GM11168 (cell line): ENCODE results near the gene RIN3.

ENCODE experiments used
- in situ Hi-C: fragments of 300-500 bp; cut with MboI; formaldehyde crosslinking; loops from one replicate; pipeline ENCODE4 v1.12.0; 2022; ENCODE audit warnings: low sequenced_read_pairs; ENCODE audit not compliant: unreplicated experiment

RIN3 gene

DNA sequence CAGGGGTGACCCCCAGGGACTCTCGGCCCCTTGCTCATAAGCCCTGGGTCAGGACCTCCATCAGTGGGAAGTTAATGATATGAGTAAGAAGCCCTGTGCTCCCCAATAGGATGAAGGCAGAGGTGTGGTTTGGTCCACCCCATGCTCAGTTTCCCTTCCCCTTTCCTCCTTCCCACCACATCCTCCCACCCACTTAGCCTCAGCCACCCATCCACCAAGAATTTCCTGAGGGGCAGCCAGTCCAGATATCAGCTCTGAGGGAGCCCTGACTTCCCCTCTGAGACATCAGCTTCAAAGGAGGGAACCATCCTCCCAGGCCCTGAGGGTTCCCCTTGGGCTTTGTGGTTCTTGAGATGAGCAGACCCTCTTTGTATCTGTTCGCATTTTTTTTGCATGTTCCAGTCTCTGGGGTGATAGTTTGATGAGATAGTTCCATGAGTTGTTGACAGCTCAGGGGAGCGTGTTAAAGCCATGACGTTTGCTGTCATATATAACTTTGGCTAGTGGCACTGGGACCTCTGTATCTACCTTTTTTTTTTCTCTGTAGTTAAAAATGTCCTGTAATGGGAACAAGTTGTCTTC lies 163.6 kb downstream of the RIN3 start:
- in situ Hi-C loops: loop anchor here (25.0 kb wide), 1 partner anchor 540 kb away; no protein-coding TSS in a partner anchor

DNA sequence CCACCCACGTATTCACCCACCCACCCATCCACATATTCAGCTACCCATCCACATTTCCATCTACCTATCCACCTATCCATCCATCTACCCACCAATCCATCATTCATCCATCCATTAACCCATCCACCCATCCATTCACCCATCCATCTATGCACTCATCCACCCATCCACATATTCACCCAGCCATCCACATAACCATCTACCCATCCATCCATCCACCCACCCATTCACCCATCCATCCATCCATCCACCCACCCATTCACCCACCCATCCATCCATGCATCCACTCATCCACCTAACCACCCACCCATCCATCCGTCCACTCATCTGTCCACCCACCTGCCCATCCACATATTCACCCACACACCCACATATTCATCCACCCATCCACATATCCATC lies 164.4 kb downstream of the RIN3 start:
- in situ Hi-C loops: loop anchor here (25.0 kb wide), 1 partner anchor 541 kb away; no protein-coding TSS in a partner anchor

GRCh38 chr14:92678766-92679165 lies 165.2 kb downstream of the RIN3 start:
- in situ Hi-C loops: loop anchor here (25.0 kb wide), 1 partner anchor 541 kb away; no protein-coding TSS in a partner anchor

DNA sequence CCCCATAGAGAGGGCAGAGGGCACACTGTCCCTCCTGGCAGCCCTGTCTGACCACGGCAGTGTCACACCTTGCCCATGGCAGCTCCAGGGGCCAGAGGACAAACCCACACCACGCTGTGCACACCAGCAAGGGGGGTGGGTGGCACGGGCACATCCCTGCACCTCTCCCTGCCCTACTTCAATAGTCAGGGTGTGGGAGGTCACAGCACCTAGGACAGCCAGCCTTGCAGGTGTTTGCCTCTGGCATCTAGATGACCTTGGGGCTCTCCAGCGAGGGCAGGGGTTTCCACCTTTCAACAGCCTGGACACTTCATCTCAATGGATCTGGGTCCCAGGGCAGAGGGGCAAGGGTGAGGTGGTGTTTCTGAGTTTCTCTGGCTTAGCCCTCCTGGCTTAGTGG lies 165.7 kb downstream of the RIN3 start:
- in situ Hi-C loops: loop anchor here (25.0 kb wide), 1 partner anchor 542 kb away; no protein-coding TSS in a partner anchor

DNA sequence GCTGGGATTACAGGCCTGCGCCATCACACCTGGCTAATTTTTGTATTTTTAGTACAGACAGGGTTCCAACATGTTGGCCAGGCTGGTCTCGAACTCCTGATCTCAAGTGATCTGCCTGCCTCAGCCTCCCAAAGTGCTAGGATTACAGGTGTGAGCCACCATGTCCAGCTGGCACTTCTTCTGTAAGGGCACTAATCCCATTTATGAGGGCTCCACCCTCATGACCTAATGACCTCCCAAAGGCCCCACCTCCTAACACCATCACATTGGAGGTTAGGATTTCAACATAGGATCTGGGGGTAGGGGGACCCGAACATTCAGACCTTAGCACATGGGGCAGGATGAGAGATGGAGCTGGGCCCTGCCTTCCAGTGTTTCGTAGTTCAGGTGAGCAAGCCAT lies 166.7 kb downstream of the RIN3 start:
- in situ Hi-C loops: loop anchor here (25.0 kb wide), 1 partner anchor 543 kb away; no protein-coding TSS in a partner anchor

GRCh38 chr14:92680781-92681650 lies 167.4 kb downstream of the RIN3 start:
- in situ Hi-C loops: loop anchor here (25.0 kb wide), 1 partner anchor 544 kb away; no protein-coding TSS in a partner anchor

- in situ Hi-C loops: loop anchor here (25.0 kb wide), 1 partner anchor 546 kb away; no protein-coding TSS in a partner anchor
Measured at GRCh38 chr14:92683041-92683440, 169.5 kb downstream of the RIN3 start.

DNA sequence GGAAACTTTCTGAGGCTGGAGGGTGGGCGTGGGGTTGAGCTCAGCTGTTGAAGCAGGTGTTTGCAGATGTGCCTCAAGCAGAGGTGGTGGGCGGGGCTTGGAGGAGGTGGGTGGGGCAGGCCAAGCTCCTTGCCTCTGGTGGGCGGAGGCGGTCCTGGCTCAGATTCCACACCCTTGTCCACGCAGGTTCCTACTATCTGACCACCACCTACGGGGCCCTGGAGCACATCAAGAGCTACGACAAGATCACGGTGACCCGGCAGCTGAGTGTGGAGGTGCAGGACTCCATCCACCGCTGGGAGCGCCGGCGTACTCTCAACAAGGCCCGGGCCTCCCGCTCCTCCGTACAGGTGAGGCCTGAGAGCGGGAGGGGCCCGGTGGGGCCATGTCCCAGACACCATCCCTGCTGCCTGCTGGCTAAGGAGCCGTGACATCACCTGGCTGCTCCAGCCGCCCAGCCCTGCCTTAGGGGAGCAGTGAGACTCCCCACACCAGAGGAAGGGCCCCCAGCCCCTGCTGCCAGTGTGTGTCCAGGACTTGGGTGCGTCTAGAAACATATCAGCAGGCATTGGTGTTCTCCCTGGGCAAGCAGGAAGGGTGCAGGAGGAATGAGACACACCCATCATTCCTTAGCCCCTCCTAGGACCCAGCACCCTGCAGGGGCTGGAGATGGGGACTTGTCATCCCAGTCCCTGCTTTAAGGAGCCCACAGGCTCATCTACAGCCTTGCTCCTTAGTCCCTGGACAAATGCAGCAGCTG lies 171.4 kb downstream of the RIN3 start:
- in situ Hi-C loops: loop anchor here (25.0 kb wide), 1 partner anchor 548 kb away; no protein-coding TSS in a partner anchor

DNA sequence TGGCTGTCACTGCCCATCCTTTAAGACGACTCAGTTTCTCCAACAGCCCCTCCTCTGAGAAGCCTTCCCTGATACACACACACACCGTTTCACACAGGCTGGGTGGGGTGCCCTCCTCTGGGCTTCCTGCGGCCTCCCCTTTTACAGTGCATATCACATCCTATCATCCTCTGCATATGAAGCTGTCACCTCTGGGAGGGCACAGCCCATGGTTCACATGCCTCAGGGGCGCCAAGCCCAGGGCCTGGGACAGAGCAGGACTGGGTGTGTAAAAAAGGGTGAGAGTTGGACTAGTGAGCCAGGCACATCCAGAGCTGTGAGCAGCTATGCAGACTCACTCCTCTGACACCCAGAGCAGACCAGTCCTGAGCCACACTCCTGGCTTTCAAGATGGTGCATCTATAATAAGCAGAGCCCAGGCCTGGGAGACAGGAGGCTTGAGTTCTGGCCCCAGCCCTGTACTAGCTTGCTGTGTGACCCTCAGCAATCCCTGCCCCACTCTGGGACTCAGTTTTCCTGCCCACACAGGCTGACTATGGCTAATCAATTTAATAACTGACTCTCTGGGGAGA lies 172.3 kb downstream of the RIN3 start:
- in situ Hi-C loops: loop anchor here (25.0 kb wide), 1 partner anchor 549 kb away; no protein-coding TSS in a partner anchor

DNA sequence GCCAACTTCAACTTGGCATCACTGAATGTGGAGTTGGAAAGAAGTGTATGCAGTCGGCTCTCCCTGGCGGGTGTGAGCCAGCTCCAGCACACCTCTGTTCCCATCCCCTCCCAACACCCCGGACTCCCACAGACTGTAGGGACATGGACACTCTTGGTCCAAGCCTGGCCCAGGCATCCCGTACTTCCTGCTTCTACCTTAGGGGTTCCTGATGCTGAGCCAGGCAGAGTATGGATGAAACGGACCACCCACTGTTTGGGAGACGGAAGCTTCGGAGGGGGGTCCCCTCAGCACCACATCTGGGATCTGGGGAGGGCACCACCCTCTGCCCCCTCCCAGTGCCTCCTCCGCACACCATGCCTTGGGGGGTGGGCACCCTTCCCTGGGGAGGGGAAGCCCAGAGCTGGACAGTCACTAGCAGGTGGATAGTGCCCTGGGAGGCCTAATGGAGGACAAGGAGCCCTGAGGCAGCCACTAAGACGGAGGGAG lies 172.9 kb downstream of the RIN3 start:
- in situ Hi-C loops: loop anchor here (25.0 kb wide), 1 partner anchor 549 kb away; no protein-coding TSS in a partner anchor

GRCh38 chr14:92686900-92687427 lies 173.4 kb downstream of the RIN3 start:
- in situ Hi-C loops: loop anchor here (25.0 kb wide), 1 partner anchor 550 kb away; no protein-coding TSS in a partner anchor

- in situ Hi-C loops: loop anchor here (25.0 kb wide), 1 partner anchor 551 kb away; no protein-coding TSS in a partner anchor
Measured at GRCh38 chr14:92687681-92688433, 174.3 kb downstream of the RIN3 start.

DNA sequence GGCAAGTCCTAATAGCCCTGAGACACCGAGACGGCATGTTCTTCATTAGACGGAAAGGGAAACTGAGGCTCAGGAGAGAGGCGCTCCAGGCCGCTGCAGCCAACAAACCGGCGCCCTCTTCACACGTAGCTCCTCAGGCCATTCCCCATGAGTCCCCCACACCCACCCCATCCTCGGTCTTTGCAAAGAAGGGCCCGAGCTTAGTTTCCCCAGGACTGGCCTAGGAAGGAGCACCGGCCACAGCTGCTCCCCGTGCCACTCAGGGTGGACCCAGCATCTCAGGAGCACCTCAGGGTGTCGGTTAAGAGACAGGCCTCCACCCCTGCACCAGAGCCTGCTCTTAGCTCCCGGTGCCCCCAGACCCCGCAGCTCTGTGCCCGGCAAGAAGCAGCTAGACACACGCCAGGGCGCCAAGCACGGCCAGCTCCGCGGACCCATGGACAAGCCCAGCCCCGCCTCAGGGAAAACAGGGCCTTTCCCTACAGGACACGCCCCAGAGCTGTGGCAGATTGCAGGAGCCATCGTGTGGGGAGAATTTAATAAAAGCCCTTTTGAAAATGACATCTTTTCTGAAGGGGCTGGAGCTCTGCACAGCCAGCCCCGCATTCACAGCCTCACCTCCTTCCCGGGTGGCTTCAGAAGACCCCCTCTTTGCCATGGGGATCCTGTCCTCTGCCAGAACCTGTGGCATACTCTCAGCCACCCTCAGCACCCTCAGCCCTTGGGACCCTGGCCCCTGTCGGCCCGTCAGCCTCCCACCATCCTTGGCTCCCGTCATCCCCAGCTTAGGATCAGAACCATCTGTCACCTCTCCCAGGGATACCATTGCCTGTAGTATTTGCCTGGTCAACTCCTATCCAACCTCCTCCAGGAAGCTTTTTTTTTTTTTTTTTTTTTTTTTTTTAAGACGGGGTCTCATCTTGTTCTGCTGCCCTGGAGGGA lies 175.1 kb downstream of the RIN3 start:
- in situ Hi-C loops: loop anchor here (25.0 kb wide), 1 partner anchor 551 kb away; no protein-coding TSS in a partner anchor

DNA sequence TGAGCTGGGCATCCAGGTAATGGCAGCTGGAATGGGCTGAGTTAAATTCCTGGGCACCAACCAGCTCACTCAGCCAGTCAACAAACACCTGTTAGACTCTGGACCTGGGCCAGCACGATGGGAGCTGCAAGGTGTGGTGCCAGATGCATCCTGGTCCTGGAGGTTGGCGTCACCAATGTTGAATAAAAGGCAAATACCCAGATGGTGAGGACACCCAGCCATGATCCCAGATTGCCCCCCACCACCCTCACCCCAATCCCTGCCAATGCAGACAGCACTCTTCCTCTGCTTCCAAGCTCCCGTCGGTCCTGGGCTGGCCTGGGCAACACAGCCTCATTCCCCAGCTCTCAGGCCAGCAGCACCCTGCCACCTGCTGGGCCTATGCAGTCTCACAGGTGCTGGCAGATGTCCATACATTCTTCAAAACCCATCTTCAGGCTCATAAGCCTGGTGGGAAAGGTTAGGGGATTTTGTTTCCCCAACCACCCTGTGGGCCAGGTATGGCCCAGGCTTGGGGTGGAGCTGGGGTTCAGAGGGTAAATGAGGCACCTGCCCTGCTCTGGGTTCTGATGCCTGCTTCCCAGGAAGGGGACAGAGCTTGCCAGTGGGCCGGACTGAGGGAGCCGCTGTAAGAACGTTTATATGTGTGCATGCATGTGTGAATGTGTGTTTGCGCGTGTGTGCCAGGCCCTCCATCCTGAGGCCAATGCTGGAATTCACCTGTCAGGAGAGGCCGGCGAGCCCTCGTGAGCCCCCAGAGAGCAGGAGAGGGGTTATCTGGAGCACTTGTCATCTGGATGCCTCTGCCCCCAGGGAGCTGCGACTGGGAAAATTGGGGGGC lies 176.8 kb downstream of the RIN3 start:
- in situ Hi-C loops: loop anchor here (25.0 kb wide), 1 partner anchor 553 kb away; no protein-coding TSS in a partner anchor

- in situ Hi-C loops: loop anchor here (25.0 kb wide), 1 partner anchor 556 kb away; no protein-coding TSS in a partner anchor
Measured at GRCh38 chr14:92692822-92693226, 179.2 kb downstream of the RIN3 start.

GRCh38 chr14:92693998-92694795 lies 180.6 kb downstream of the RIN3 start:
- in situ Hi-C loops: loop anchor here (25.0 kb wide), 1 partner anchor 557 kb away; no protein-coding TSS in a partner anchor
